H9 (cell line): ENCODE data around the gene LRRK1. TPM values are rescaled to one million over a fixed set of nuclear protein-coding genes. Genes with fewer than 3 reads are reported as not detected.

Experiments
- DNase-seq: peaks from one replicate; pipeline ENCODE4 v3.0.0-alpha.2; 2017
- H2AFZ ChIP-seq: one replicate; pipeline ENCODE4 v1.6.1; 2013; ENCODE audit warnings: mild to moderate bottlenecking, low read length, control low read depth, moderate library complexity
- H2AK5ac ChIP-seq: 2 replicates; pipeline ENCODE4 v1.6.1; 2013; ENCODE audit warnings: low read length, control low read depth, mixed read lengths; ENCODE audit not compliant: insufficient read length
- H2BK120ac ChIP-seq: one replicate; pipeline ENCODE4 v1.6.1; 2013; ENCODE audit warnings: low read depth, mild to moderate bottlenecking, low read length, control low read depth, inconsistent platforms; ENCODE audit not compliant: poor library complexity, severe bottlenecking
- H2BK12ac ChIP-seq: 2 replicates; pipeline ENCODE4 v1.6.1; 2013; ENCODE audit warnings: low read length, control low read depth, mixed read lengths, low read depth; ENCODE audit not compliant: insufficient read length
- H2BK15ac ChIP-seq: 2 replicates; pipeline ENCODE4 v1.6.1; 2013; ENCODE audit warnings: low read depth, low read length, control low read depth
- H2BK20ac ChIP-seq: one replicate; pipeline ENCODE4 v1.6.1; 2013; ENCODE audit warnings: low read depth, mild to moderate bottlenecking, low read length, control low read depth, inconsistent platforms; ENCODE audit not compliant: poor library complexity, severe bottlenecking
- H2BK5ac ChIP-seq: 2 replicates; pipeline ENCODE4 v1.6.1; 2013; ENCODE audit warnings: low read length, control low read depth, mixed read lengths; ENCODE audit not compliant: insufficient read length
- H3K14ac ChIP-seq: 2 replicates; pipeline ENCODE4 v1.6.1; 2013; ENCODE audit warnings: low read length, control low read depth; ENCODE audit not compliant: insufficient read depth
- H3K18ac ChIP-seq: 2 replicates; pipeline ENCODE4 v1.6.1; 2013; ENCODE audit warnings: low read depth, mild to moderate bottlenecking, mixed read lengths, low read length, control low read depth; ENCODE audit not compliant: insufficient read length
- H3K23ac ChIP-seq: 2 replicates; pipeline ENCODE4 v1.6.1; 2013; ENCODE audit warnings: low read length, control low read depth, mixed read lengths, low read depth; ENCODE audit not compliant: insufficient read length
- H3K23me2 ChIP-seq: 2 replicates; pipeline ENCODE4 v1.6.1; 2013; ENCODE audit warnings: low read depth, mild to moderate bottlenecking, mixed read lengths, low read length, control low read depth; ENCODE audit not compliant: insufficient read length, poor library complexity, severe bottlenecking
- H3K27ac ChIP-seq: 2 replicates; pipeline ENCODE4 v1.5.1; 2013; ENCODE audit warnings: low read length, control low read depth, mixed read lengths, low read depth; ENCODE audit not compliant: insufficient read length
- H3K27me3 ChIP-seq: 2 replicates; pipeline ENCODE4 v1.6.1; 2013; ENCODE audit warnings: low read length, control low read depth, inconsistent platforms; ENCODE audit not compliant: insufficient read depth
- H3K4ac ChIP-seq: 2 replicates; pipeline ENCODE4 v1.6.1; 2013; ENCODE audit warnings: low read depth, mild to moderate bottlenecking, control low read depth, inconsistent platforms, low read length, moderate library complexity
- H3K4me1 ChIP-seq: 2 replicates; pipeline ENCODE4 v1.6.1; 2013; ENCODE audit warnings: low read length, control low read depth, inconsistent platforms; ENCODE audit not compliant: insufficient read depth
- H3K4me2 ChIP-seq: 2 replicates; pipeline ENCODE4 v1.6.1; 2013; ENCODE audit warnings: low read length, control low read depth, mixed read lengths; ENCODE audit not compliant: insufficient read length, insufficient read depth
- H3K56ac ChIP-seq: 2 replicates; pipeline ENCODE4 v1.6.1; 2013; ENCODE audit warnings: low read depth, mild to moderate bottlenecking, mixed read lengths, low read length, control low read depth; ENCODE audit not compliant: insufficient read length
- H3K79me1 ChIP-seq: 2 replicates; pipeline ENCODE4 v1.6.1; 2013; ENCODE audit warnings: low read depth, mild to moderate bottlenecking, moderate library complexity, low read length, control low read depth, inconsistent platforms; ENCODE audit not compliant: insufficient read depth, poor library complexity, severe bottlenecking
- H3K79me2 ChIP-seq: 2 replicates; pipeline ENCODE4 v1.6.1; 2013; ENCODE audit warnings: low read length, control low read depth, inconsistent platforms; ENCODE audit not compliant: insufficient read depth
- H3K9ac ChIP-seq: 2 replicates; pipeline ENCODE4 v1.6.1; 2013; ENCODE audit warnings: low read length, control low read depth, mixed read lengths; ENCODE audit not compliant: insufficient read length; ENCODE audit errors: extremely low read depth
- H3K9me3 ChIP-seq: one replicate; pipeline ENCODE4 v1.6.1; 2013; ENCODE audit warnings: low read depth, low read length, inconsistent platforms; ENCODE audit not compliant: control insufficient read depth
- H3T11ph ChIP-seq: one replicate; pipeline ENCODE4 v1.6.1; 2013; ENCODE audit warnings: mild to moderate bottlenecking, low read length, control low read depth, inconsistent platforms
- H4K20me1 ChIP-seq: one replicate; pipeline ENCODE4 v1.6.1; 2013; ENCODE audit not compliant: control insufficient read depth, insufficient read length, insufficient read depth
- H4K5ac ChIP-seq: 2 replicates; pipeline ENCODE4 v1.6.1; 2013; ENCODE audit warnings: low read depth, mild to moderate bottlenecking, mixed read lengths, low read length, control low read depth; ENCODE audit not compliant: insufficient read length
- H4K8ac ChIP-seq: replicated peaks from 2 replicates; pipeline ENCODE4 v1.6.1; 2013; ENCODE audit warnings: low read length, control low read depth, mixed read lengths, low read depth; ENCODE audit not compliant: insufficient read length
- H4K91ac ChIP-seq: 2 replicates; pipeline ENCODE4 v1.6.1; 2013; ENCODE audit warnings: low read depth, mild to moderate bottlenecking, moderate library complexity, mixed read lengths, low read length, control low read depth; ENCODE audit not compliant: insufficient read length
- H3K27ac Mint-ChIP-seq, 3 experiments: 2 replicates in 2 of 3; 3 replicates in 1 of 3; pipeline ENCODE4 v1.8.0; 2020 to 2021; ENCODE audit warnings: mixed read lengths in 3 of 3, mild to moderate bottlenecking in 1 of 3, moderate library complexity in 1 of 3
- H3K27me3 Mint-ChIP-seq: 2 replicates; pipeline ENCODE4 v1.8.0; 2021; ENCODE audit warnings: low read depth, mild to moderate bottlenecking, moderate library complexity, mixed read lengths
- H3K36me3 Mint-ChIP-seq, 3 experiments: 2 replicates in 2 of 3; 3 replicates in 1 of 3; pipeline ENCODE4 v1.8.0; 2020 to 2021; ENCODE audit warnings: low read depth in 3 of 3, mixed read lengths in 3 of 3; ENCODE audit not compliant: insufficient read depth in 1 of 3
- H3K4me1 Mint-ChIP-seq, 2 experiments: 2 replicates each; pipeline ENCODE4 v1.8.0; 2020; ENCODE audit warnings: mixed read lengths in 2 of 2
- H3K4me3 Mint-ChIP-seq, 2 experiments: 2 replicates in 1 of 2; 3 replicates in 1 of 2; pipeline ENCODE4 v1.8.0; 2020 to 2021; ENCODE audit warnings: mild to moderate bottlenecking in 2 of 2, mixed read lengths in 2 of 2, moderate library complexity in 1 of 2
- H3K9me3 Mint-ChIP-seq, 2 experiments: 2 replicates in 1 of 2; 3 replicates in 1 of 2; pipeline ENCODE4 v1.8.0; 2020; ENCODE audit warnings: mild to moderate bottlenecking in 2 of 2, mixed read lengths in 2 of 2, moderate library complexity in 1 of 2
- CTCF ChIP-seq: fragments of 200-600 bp; sonication (generic); conservative IDR thresholded peaks from 3 replicates; pipeline ENCODE4 v1.8.0; 2021; ENCODE audit warnings: antibody characterized with exemption, mild to moderate bottlenecking
- WGBS: extraction: QIAGEN DNeasy Blood & Tissue Kit; methylation state at CpG from one replicate; pipeline ENCODE4 v1.1.7; 2013; ENCODE audit warnings: missing lambda C conversion rate, low lambda C conversion rate, mixed read lengths; ENCODE audit not compliant: insufficient read length; ENCODE audit errors: extremely low coverage; 5-methylcytosine and 5-hydroxymethylcytosine counted together
- total RNA-seq: library from RNA; stranded (reverse); gene quantifications from 2 replicates; pipeline ENCODE4 v1.2.1, GENCODE V29; 2021

The LRRK1 gene
- total RNA-seq, 1 experiment from 2014 or later: 4.0 TPM

DNA sequence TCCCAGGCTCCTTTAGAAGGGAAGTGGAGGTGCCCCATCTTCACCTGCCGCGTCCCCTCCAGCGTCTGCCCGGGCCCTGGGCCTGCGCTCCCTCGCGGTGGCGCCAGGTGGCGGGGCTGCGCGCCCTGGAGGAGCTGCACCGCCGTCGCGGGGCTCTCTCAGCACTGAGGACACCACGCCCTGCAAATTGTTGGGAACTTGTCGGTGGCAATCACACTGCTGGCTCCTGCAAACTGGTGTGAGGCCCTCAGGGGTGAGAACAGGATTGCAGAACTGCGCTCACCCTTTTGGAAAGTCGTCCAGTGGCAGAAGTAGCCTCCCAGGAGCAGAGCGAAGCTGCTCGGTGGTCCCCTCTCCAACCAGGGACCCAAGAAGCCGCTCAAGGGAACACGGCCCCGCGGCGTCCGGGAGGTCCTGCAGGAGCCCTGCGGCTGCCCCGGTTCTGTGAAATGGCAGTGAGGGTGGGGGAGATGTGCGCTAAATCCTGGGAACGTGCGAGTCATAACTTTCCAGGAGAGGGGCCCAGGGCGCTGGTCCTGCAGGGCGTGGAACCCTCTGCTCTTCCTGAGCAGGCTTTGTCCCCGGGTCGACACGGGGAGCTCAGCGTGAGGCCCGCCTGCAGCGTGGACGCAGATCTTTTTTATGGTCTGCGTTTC is 995 bp upstream of the LRRK1 start:
- Histone ChIP-seq H3K79me1 (no peaks in the 10 kb centered on the region), H2BK12ac (no peak overlapping the region), H3K23ac (no peak overlapping the region), H4K20me1 (no peaks in the 10 kb centered on the region), H2AFZ (no peak overlapping the region), H3K4me2 (peak overlapping the region; percentile 59), H3K4ac (no peak overlapping the region), H3K18ac (no peak overlapping the region), H3K79me2 (no peaks in the 10 kb centered on the region), H3K4me1 (no peaks in the 10 kb centered on the region), H3K27ac (no peak overlapping the region), H3K9ac (no peak overlapping the region), H2AK5ac (no peak overlapping the region), H3T11ph (no peak overlapping the region), H4K8ac (no peak overlapping the region), H3K14ac (no peak overlapping the region), H2BK15ac (no peak overlapping the region), H3K56ac (no peak overlapping the region), H2BK5ac (no peak overlapping the region), H3K27me3 (peaks cover 28% of the 10 kb centered on the region), H3K23me2 (peaks cover 13% of the 10 kb centered on the region), H4K91ac (no peak overlapping the region), H2BK20ac (no peak overlapping the region), H2BK120ac (no peak overlapping the region), H3K9me3 (no peaks in the 10 kb centered on the region), H4K5ac (no peak overlapping the region)
- peaks cover 6 to 19% of the 10 kb centered on the region in 2 experiments for H3K4me1 Mint-ChIP-seq
- peaks cover 3 to 4% of the 10 kb centered on the region in 2 experiments; a peak in 4 of 5 replicates for H3K9me3 Mint-ChIP-seq
- H3K27ac Mint-ChIP-seq: no peak overlapping the region
- DNase-seq: peak; percentile 92
- H3K27me3 Mint-ChIP-seq: peaks cover 65% of the 10 kb centered on the region
- H3K36me3 Mint-ChIP-seq: peaks cover 2 to 5% (median 4%) of the 10 kb centered on the region in 3 experiments; a peak in 6 of 7 replicates
- no CpG with 5 or more reads among the region's 42 CpGs for WGBS
- peak; percentile 91 for TF ChIP-seq CTCF
- H3K4me3 Mint-ChIP-seq: peak overlapping the region; percentile 59 to 83
